Inflammatory macrophage treated with lipopolysaccharide for 4 hours (primary cell): ENCODE measurements around the gene PCDHA8.
"Not testable (repeated sequence)": the region's sequence is repeated elsewhere in the genome, so short reads cannot be mapped to it uniquely, and the experiment has no call there.

Source experiments
- DNase-seq: peaks from one replicate; pipeline ENCODE4 v3.0.0-alpha.2; 2020

PCDHA8 gene

GRCh38 chr5:140875085-140876065, 34.4 kb downstream of the PCDHA8 start, which contains the start of gene PCDHA12:
Gene PCDHA12, plus strand, starts transcription at chr5:140875308. Its CDS starts 165 bp downstream, at chr5:140875473.
- no peak for DNase-seq

GRCh38 chr5:140876541-140877261, 35.7 kb downstream of the PCDHA8 start:
- not testable (repeated sequence) for DNase-seq

- no peak for DNase-seq
Observed at GRCh38 chr5:140877262-140877581, 36.2 kb downstream of the PCDHA8 start.

GRCh38 chr5:140881889-140882590, 41.1 kb downstream of the PCDHA8 start, which contains the start of gene PCDHA13:
Gene PCDHA13, plus strand, starts transcription at chr5:140882124. Its CDS starts 145 bp downstream, at chr5:140882269.
- DNase-seq = no peak

GRCh38 chr5:140882591-140882899, 41.6 kb downstream of the PCDHA8 start:
- no peak for DNase-seq

GRCh38 chr5:140883373-140883772, 42.4 kb downstream of the PCDHA8 start:
- no peak for DNase-seq

- DNase-seq = no peak
Observed at GRCh38 chr5:140883927-140884697, 43.1 kb downstream of the PCDHA8 start.
